ENCODE results near the gene SLC12A7.
"Not testable (repeated sequence)": the region's sequence is repeated elsewhere in the genome, so short reads cannot be mapped to it uniquely, and the experiment has no call there.

Gene SLC12A7

GRCh38 chr5:1140171-1140817, 28.4 kb upstream of the SLC12A7 start:
- peak; percentile 70 for DNase-seq

- no peak for DNase-seq
Observed at GRCh38 chr5:1139331-1140170, 27.7 kb upstream of the SLC12A7 start.

- DNase-seq, result no peak
Observed at GRCh38 chr5:1138445-1139245, 26.8 kb upstream of the SLC12A7 start.

- peak; percentile 20 for DNase-seq
Observed at GRCh38 chr5:1137567-1138444, 25.9 kb upstream of the SLC12A7 start.

GRCh38 chr5:1136814-1137213, 25.0 kb upstream of the SLC12A7 start:
- DNase-seq, result no peak

- DNase-seq, result no peak
Observed at GRCh38 chr5:1135696-1136525, 24.0 kb upstream of the SLC12A7 start.

- no peak for DNase-seq
Observed at GRCh38 chr5:1134478-1134877, 22.6 kb upstream of the SLC12A7 start.

GRCh38 chr5:1133510-1134201, 21.8 kb upstream of the SLC12A7 start:
- no peak for DNase-seq

GRCh38 chr5:1133108-1133507, 21.2 kb upstream of the SLC12A7 start:
- DNase-seq, result no peak

- no peak for DNase-seq
Observed at GRCh38 chr5:1132570-1132969, 20.7 kb upstream of the SLC12A7 start.

GRCh38 chr5:1131726-1132125, 19.9 kb upstream of the SLC12A7 start:
- DNase-seq, result no peak

GRCh38 chr5:1131191-1131621, 19.3 kb upstream of the SLC12A7 start:
- no peak for DNase-seq

GRCh38 chr5:1130218-1130946, 18.5 kb upstream of the SLC12A7 start:
- no peak for DNase-seq

- DNase-seq, result no peak
Observed at GRCh38 chr5:1129711-1130055, 17.8 kb upstream of the SLC12A7 start.

GRCh38 chr5:1128977-1129710, 17.3 kb upstream of the SLC12A7 start:
- DNase-seq, result no peak

- DNase-seq, result no peak
Observed at GRCh38 chr5:1127959-1128785, 16.3 kb upstream of the SLC12A7 start.

GRCh38 chr5:1125695-1126094, 13.8 kb upstream of the SLC12A7 start:
- not testable (repeated sequence) for DNase-seq

- DNase-seq, result no peak
Observed at GRCh38 chr5:1125030-1125357, 13.1 kb upstream of the SLC12A7 start.
